Heart left ventricle (tissue), 13 donors: Measurements from ENCODE around the gene TRPM3.

Source experiments
- CTCF ChIP-seq, 12 donors: fragments of 200-600 bp; sonication (generic) in 4 of 12; IDR thresholded peaks; one replicate each; pipeline versions ENCODE4 v1.5.0 to v1.8.0; 2018 to 2022; ENCODE audit warnings: antibody characterized with exemption in 12 of 12, mild to moderate bottlenecking in 5 of 12
- POLR2A ChIP-seq, 2 donors: fragments of 450-650 bp; IDR thresholded peaks; one replicate each; pipeline ENCODE4 v1.6.1; 2017; ENCODE audit warnings: antibody characterized with exemption in 2 of 2, mild to moderate bottlenecking in 2 of 2, moderate library complexity in 2 of 2
- donor health status: ischemic (EF 13 %, LVEDD 7.1; RV severe dilation, severe dysfunction).
- donor health status: DM: no; HTN: yes; CAD: no.
- donor health status: DM: no; HTN: no; CAD: no.
- donor health status: ischemic (EF 25% LVEDD 6.9; RV normal size, moderate dysfunction).
- donor health status: ischemic (EF 25% LVEDD 5.7; RV mildly dilated, moderate dysfunction).
- donor health status: ischemic (EF 35%, LVEDD 5.7; RV mildly dilated, moderate dysfunction).
- donor health status: nonischemic (EF 11% LVEDD 7.7; RV severe dilation, severe dysfunction).
- donor health status: DM: yes; HTN: yes; CAD: no.
- donor health status: PGD.
- donor health status: ischemic (EF 29% LVEDD 5.4; RV normal size, mild dysfunction).
- donor health status: nonischemic (EF 23%, LVEDD 6.1; RV moderate dilation, normal function).

- no peak for TF ChIP-seq CTCF (IDR thresholded peaks at IDR 0.05)
- TF ChIP-seq POLR2A (IDR thresholded peaks at IDR 0.05): no peak
Measured at GRCh38 chr9:70802206-70802605, 319.2 kb downstream of the TRPM3 start.
